GM23338 (cell line): Measurements from ENCODE around the gene BCKDHA. TPM values are rescaled to one million over a fixed set of nuclear protein-coding genes. Genes with fewer than 3 reads are reported as not detected.
A peak's percentile ranks its signal among the peaks of the same experiment; 100 is the strongest.

ENCODE experiments used
- ATAC-seq: fragments of 200-7000 bp; cut with Tn5 transposase; 3 replicates; pipeline ENCODE4 v1.9.1; 2020
- DNase-seq: peaks from one replicate; pipeline ENCODE4 v3.0.0-alpha.2; 2015; ENCODE audit warnings: low spot score
- H2AFZ ChIP-seq: fragments of 200-600 bp; sonication (generic); 2 replicates; pipeline ENCODE4 v1.8.0; 2016; ENCODE audit warnings: antibody characterized with exemption, mild to moderate bottlenecking, moderate library complexity
- H3F3A ChIP-seq: fragments of 200-600 bp; sonication (generic); replicated peaks from 2 replicates; pipeline ENCODE4 v1.8.0; 2017; ENCODE audit warnings: antibody characterized with exemption, mixed run types, low read depth
- H3K27ac ChIP-seq: fragments of 200-600 bp; sonication (generic); 2 replicates; pipeline ENCODE4 v1.6.1; 2016; ENCODE audit warnings: low read depth
- H3K27me3 ChIP-seq: fragments of 200-600 bp; sonication (generic); 2 replicates; pipeline ENCODE4 v1.8.0; 2016; ENCODE audit warnings: mild to moderate bottlenecking, mixed run types, moderate library complexity; ENCODE audit not compliant: insufficient read depth
- H3K36me3 ChIP-seq: fragments of 200-600 bp; sonication (generic); 2 replicates; pipeline ENCODE4 v1.8.0; 2016; ENCODE audit warnings: mild to moderate bottlenecking; ENCODE audit not compliant: insufficient read depth
- H3K4me1 ChIP-seq: fragments of 200-600 bp; sonication (generic); 2 replicates; pipeline ENCODE4 v1.8.0; 2016; ENCODE audit warnings: mild to moderate bottlenecking, moderate library complexity; ENCODE audit not compliant: insufficient read depth
- H3K4me2 ChIP-seq: fragments of 200-600 bp; sonication (generic); 2 replicates; pipeline ENCODE4 v1.7.1; 2017; ENCODE audit warnings: mixed run types
- H3K4me3 ChIP-seq: fragments of 200-600 bp; sonication (generic); 2 replicates; pipeline ENCODE4 v1.6.1; 2016; ENCODE audit warnings: mixed run types
- H3K79me2 ChIP-seq: fragments of 200-600 bp; sonication (generic); replicated peaks from 2 replicates; pipeline ENCODE4 v1.8.0; 2017; ENCODE audit warnings: mild to moderate bottlenecking; ENCODE audit not compliant: insufficient read depth
- H3K9me2 ChIP-seq: fragments of 200-600 bp; sonication (generic); 2 replicates; pipeline ENCODE4 v1.8.0; 2017; ENCODE audit not compliant: insufficient read depth
- H4K20me1 ChIP-seq: fragments of 200-600 bp; sonication (generic); replicated peaks from 2 replicates; pipeline ENCODE4 v1.8.0; 2017; ENCODE audit warnings: mild to moderate bottlenecking; ENCODE audit not compliant: insufficient read depth
- H3K27ac Mint-ChIP-seq: 2 replicates; pipeline ENCODE4 v1.8.0; 2020; ENCODE audit warnings: inconsistent platforms, mild to moderate bottlenecking, moderate library complexity, mixed read lengths
- H3K27me3 Mint-ChIP-seq: 3 replicates; pipeline ENCODE4 v1.8.0; 2022; ENCODE audit warnings: low read depth, mild to moderate bottlenecking, moderate library complexity, mixed read lengths, inconsistent platforms; ENCODE audit not compliant: insufficient read depth, poor library complexity
- H3K36me3 Mint-ChIP-seq: 3 replicates; pipeline ENCODE4 v1.8.0; 2021; ENCODE audit warnings: low read depth, mild to moderate bottlenecking, inconsistent platforms, moderate library complexity, mixed read lengths
- H3K4me1 Mint-ChIP-seq: 3 replicates; pipeline ENCODE4 v1.8.0; 2020; ENCODE audit warnings: mild to moderate bottlenecking, inconsistent platforms, mixed read lengths
- H3K4me3 Mint-ChIP-seq: 3 replicates; pipeline ENCODE4 v1.8.0; 2021; ENCODE audit warnings: moderate library complexity, mild to moderate bottlenecking, inconsistent platforms, mixed read lengths
- H3K9me3 Mint-ChIP-seq: 3 replicates; pipeline ENCODE4 v1.8.0; 2020; ENCODE audit warnings: moderate library complexity, mild to moderate bottlenecking, inconsistent platforms, mixed read lengths
- CREB1 ChIP-seq: fragments of 250-450 bp; sonication (Bioruptor Pico); IDR thresholded peaks from 2 replicates; pipeline ENCODE4 v1.5.0; 2020; ENCODE audit warnings: low read depth, mild to moderate bottlenecking, moderate library complexity
- EZH2 ChIP-seq: fragments of 200-600 bp; sonication (generic); IDR thresholded peaks from one replicate; pipeline ENCODE4 v1.8.0; 2017; ENCODE audit warnings: antibody characterized with exemption, mild to moderate bottlenecking, low read depth; ENCODE audit not compliant: unreplicated experiment
- EZH2phosphoT487 ChIP-seq: fragments of 200-600 bp; sonication (generic); IDR thresholded peaks from one replicate; pipeline ENCODE4 v1.8.1; 2018; ENCODE audit warnings: antibody characterized with exemption; ENCODE audit not compliant: unreplicated experiment
- JUNB ChIP-seq: IDR thresholded peaks from one replicate; pipeline ENCODE4 v1.6.1; 2016; ENCODE audit warnings: antibody characterized with exemption; ENCODE audit not compliant: unreplicated experiment
- NANOG ChIP-seq: IDR thresholded peaks from 2 replicates; pipeline ENCODE4 v1.6.1; 2016; ENCODE audit warnings: antibody characterized with exemption, borderline replicate concordance
- POLR2AphosphoS5 ChIP-seq: IDR thresholded peaks from 2 replicates; pipeline ENCODE4 v1.6.1; 2016; ENCODE audit warnings: antibody characterized with exemption, low read depth
- ZNF114 ChIP-seq: fragments of 250-450 bp; sonication (Bioruptor Pico); IDR thresholded peaks from 2 replicates; pipeline ENCODE4 v1.5.0; 2020; ENCODE audit warnings: mild to moderate bottlenecking, moderate library complexity
- ZNF462 ChIP-seq: fragments of 250-450 bp; sonication (Bioruptor Pico); IDR thresholded peaks from 2 replicates; pipeline ENCODE4 v1.5.0; 2020; ENCODE audit warnings: mild to moderate bottlenecking, moderate library complexity
- polyA plus RNA-seq: library from polyadenylated mRNA; unstranded; fragments of >200 nt; fragmentation: Nextera tagmentation; extraction: Ambion mirVana; gene quantifications from 2 replicates; pipeline ENCODE4 v1.2.1, GENCODE V29; 2016
- total RNA-seq: library from RNA; depleted of rRNA; stranded (reverse); fragments of >200 nt; shearing (Covaris generic); gene quantifications from 2 replicates; pipeline ENCODE4 v1.2.3, GENCODE V29; 2014

Gene BCKDHA
- total and polyA plus RNA-seq, 2 experiments from 2014 or later = 15.0 to 42.4 TPM

GRCh38 chr19:41372501-41372900, 25.1 kb upstream of the BCKDHA start (continued):
- TF ChIP-seq ZNF462 (CRISPR knock-in tag) (no peak), JUNB (no peak), POLR2AphosphoS5 (no peak), EZH2phosphoT487 (no peak), NANOG (no peak), EZH2 (no peak), CREB1 (CRISPR knock-in tag) (no peak)

GRCh38 chr19:41373993-41374392, 23.6 kb upstream of the BCKDHA start:
- DNase-seq (no peak), ATAC-seq (no peak)
- Histone ChIP-seq H3K79me2 (no peaks in the 10 kb centered on the region), H3K4me3 (no peak overlapping the region), H3K4me2 (no peak overlapping the region), H3K9me2 (no peaks in the 10 kb centered on the region), H3K36me3 (no peaks in the 10 kb centered on the region), H3K27ac (peak overlapping the region; percentile 39; the same call in 1 of the 2 replicates), H3F3A (0 out of 2 replicates have a peak, but pooled peaks cover 5% of the 10 kb centered on the region), H4K20me1 (no peaks in the 10 kb centered on the region), H3K4me1 (peaks cover 5% of the 10 kb centered on the region; the same call in 1 of the 2 replicates), H2AFZ (no peak overlapping the region), H3K27me3 (peaks cover 7% of the 10 kb centered on the region; the same call in 1 of the 2 replicates)
- no peak overlapping the region for H3K4me3 Mint-ChIP-seq
- no peaks in the 10 kb centered on the region for H3K36me3 Mint-ChIP-seq
- H3K27ac Mint-ChIP-seq = no peak overlapping the region; the same call in 1 of the 2 replicates
- peaks cover 21% of the 10 kb centered on the region for H3K27me3 Mint-ChIP-seq
- no peaks in the 10 kb centered on the region for H3K9me3 Mint-ChIP-seq
- H3K4me1 Mint-ChIP-seq = peaks cover 10% of the 10 kb centered on the region
- no peak for TF ChIP-seq NANOG
- no peak for TF ChIP-seq CREB1 (CRISPR knock-in tag)
- no peak for TF ChIP-seq EZH2
- no peak for TF ChIP-seq POLR2AphosphoS5
- no peak for TF ChIP-seq EZH2phosphoT487
- TF ChIP-seq ZNF462 (CRISPR knock-in tag) = no peak
- no peak for TF ChIP-seq ZNF114
